Skeletal muscle tissue (tissue), 4 donors: ENCODE data around the gene ANKS1B. TPM values are rescaled to one million over a fixed set of nuclear protein-coding genes. Genes with fewer than 3 reads are reported as not detected.
A peak's percentile ranks its signal among the peaks of the same experiment; 100 is the strongest.

Source experiments
- H3K27ac ChIP-seq: one replicate; pipeline ENCODE4 v1.7.0; 2013; ENCODE audit warnings: mild to moderate bottlenecking, low read depth, low read length, inconsistent platforms
- H3K27me3 ChIP-seq, 3 donors: one replicate each; pipeline ENCODE4 v1.7.0; 2013; ENCODE audit warnings: low read length in 3 of 3; ENCODE audit not compliant: control insufficient read depth in 3 of 3, insufficient read depth in 3 of 3
- H3K36me3 ChIP-seq, 3 donors: one replicate each; pipeline ENCODE4 v1.7.0; 2013; ENCODE audit warnings: low read length in 3 of 3; ENCODE audit not compliant: control insufficient read depth in 3 of 3, insufficient read depth in 3 of 3
- H3K4me1 ChIP-seq, 3 donors: one replicate each; pipeline ENCODE4 v1.7.0; 2013; ENCODE audit warnings: low read length in 3 of 3, mild to moderate bottlenecking in 3 of 3; ENCODE audit not compliant: control insufficient read depth in 3 of 3, insufficient read depth in 3 of 3
- H3K4me3 ChIP-seq, 3 donors: one replicate each; pipeline ENCODE4 v1.7.0; 2013; ENCODE audit warnings: low read length in 3 of 3
- H3K9ac ChIP-seq, 3 donors: one replicate each; pipeline ENCODE4 v1.7.0; 2013; ENCODE audit warnings: low read length in 3 of 3, mild to moderate bottlenecking in 3 of 3, moderate library complexity in 2 of 3, low read depth in 1 of 3
- H3K9me3 ChIP-seq, 3 donors: one replicate each; pipeline ENCODE4 v1.7.0; 2013; ENCODE audit warnings: low read length in 3 of 3; ENCODE audit not compliant: control insufficient read depth in 3 of 3
- total RNA-seq: library from RNA; depleted of rRNA; stranded (reverse); fragments of >200 nt; gene quantifications from one replicate; pipeline ENCODE4 v1.2.3, GENCODE V29; 2014
- donor health status: Osteomylitis.

The ANKS1B gene
- total RNA-seq, 1 donor from 2014 or later = 10.4 TPM

DNA sequence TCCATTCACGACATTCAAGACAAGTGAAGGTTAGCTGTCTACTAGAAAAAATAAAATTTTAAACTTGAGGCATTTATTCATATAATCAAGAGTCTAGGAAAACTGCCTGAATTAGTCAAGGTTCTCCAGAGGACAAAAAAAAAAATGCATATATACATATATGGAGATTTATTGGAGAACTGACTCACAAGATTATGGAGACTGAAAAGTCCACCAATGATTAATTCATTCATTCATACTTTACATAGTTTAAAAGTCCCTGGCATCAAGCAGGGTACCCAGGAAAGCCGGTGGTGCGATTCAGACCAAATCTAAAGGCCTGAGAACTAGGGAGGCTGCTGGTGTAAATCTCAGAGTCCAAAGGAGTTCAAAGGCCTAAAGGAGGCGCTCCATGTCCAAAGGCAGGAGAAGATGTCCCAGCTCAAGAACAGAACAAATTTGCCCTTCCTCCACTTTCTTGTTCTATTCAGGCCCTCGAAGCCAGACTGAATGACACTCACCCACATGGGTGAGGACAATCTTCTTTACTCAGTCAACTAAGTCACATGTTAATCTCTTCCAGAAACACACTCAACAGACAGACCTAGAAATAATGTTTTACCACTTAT, 64.3 kb downstream of the ANKS1B start:
- no peak overlapping the region for H3K9ac ChIP-seq
- no peaks in the 10 kb centered on the region for H3K4me1 ChIP-seq
- no peak overlapping the region for H3K27ac ChIP-seq
- H3K9me3 ChIP-seq = no peaks in the 10 kb centered on the region
- H3K36me3 ChIP-seq = no peaks in the 10 kb centered on the region
- H3K4me3 ChIP-seq = no peak overlapping the region
- H3K27me3 ChIP-seq = no peaks in the 10 kb centered on the region

- Histone ChIP-seq H3K9ac (no peak overlapping the region), H3K27ac (no peak overlapping the region), H3K36me3 (no peaks in the 10 kb centered on the region), H3K4me1 (no peaks in the 10 kb centered on the region), H3K27me3 (no peaks in the 10 kb centered on the region), H3K9me3 (no peaks in the 10 kb centered on the region), H3K4me3 (no peak overlapping the region)
Measured at GRCh38 chr12:99917711-99918402, 66.9 kb downstream of the ANKS1B start.

DNA sequence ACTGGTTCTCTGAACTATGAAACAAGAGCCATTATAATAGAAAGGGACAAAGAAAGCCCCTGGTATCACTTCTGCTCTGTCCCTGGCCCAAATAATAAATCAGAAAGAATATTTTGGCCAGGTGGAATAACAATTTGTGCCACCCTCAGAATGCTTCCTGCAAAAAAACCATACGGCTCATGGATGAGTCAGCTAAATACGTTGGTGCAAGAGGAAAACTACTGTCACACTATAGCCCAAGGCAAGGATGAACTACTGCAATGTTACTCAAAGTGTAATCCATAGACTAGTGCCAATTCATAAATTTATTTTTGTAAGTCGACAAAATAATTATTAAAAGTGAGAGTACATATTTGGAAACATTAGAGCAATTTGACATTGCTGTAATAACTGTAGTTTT, 68.2 kb downstream of the ANKS1B start:
- Histone ChIP-seq H3K36me3 (no peaks in the 10 kb centered on the region), H3K27ac (no peak overlapping the region), H3K4me1 (no peaks in the 10 kb centered on the region), H3K27me3 (no peaks in the 10 kb centered on the region), H3K4me3 (no peak overlapping the region), H3K9me3 (no peaks in the 10 kb centered on the region), H3K9ac (no peak overlapping the region)

DNA sequence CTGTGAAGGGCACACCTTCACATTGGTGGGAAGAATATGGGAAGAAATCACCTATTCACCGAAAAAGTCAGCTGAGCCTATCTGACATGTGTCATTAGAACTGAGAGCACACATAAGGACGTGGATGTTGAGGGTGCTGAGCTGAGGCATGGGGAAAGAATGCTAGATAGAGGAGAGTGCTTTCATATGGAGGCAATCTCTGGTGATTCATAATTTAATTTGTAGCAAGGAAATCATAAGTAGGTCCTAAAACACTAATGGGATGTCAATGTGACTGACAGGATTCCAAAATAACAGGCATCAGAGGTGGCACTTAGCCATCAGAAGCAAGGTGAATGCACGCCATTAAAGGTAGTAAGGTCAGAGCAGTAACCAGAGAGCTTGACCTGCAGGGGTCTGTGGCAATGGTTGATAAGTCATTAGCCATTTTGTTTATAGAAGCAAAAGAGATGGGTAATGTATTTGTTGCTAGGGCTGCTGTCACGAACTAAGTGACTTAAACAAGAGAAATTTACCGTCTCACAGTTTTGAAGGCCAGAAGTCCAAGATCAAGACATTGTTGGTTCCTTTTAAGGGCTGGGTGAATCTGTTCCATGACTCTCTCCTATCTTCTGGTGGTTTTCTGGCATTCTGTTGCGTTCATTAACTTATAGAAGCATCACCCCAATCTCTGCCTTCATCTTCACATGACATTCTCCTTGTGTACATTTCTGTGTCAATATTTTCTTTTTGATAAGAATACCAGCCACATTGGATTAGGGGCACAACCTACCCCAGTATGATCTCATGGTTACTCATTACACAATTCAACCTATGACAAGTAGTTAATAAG, 69.3 kb downstream of the ANKS1B start:
- H3K4me3 ChIP-seq = no peak overlapping the region
- H3K9ac ChIP-seq = no peak overlapping the region
- H3K9me3 ChIP-seq = no peaks in the 10 kb centered on the region
- no peaks in the 10 kb centered on the region for H3K27me3 ChIP-seq
- H3K27ac ChIP-seq = no peak overlapping the region
- no peaks in the 10 kb centered on the region for H3K36me3 ChIP-seq
- no peaks in the 10 kb centered on the region for H3K4me1 ChIP-seq

GRCh38 chr12:99914206-99914605, 70.5 kb downstream of the ANKS1B start:
- Histone ChIP-seq H3K27ac (no peak overlapping the region), H3K36me3 (no peaks in the 10 kb centered on the region), H3K9ac (no peak overlapping the region), H3K9me3 (no peaks in the 10 kb centered on the region), H3K4me1 (no peaks in the 10 kb centered on the region), H3K4me3 (no peak overlapping the region), H3K27me3 (no peaks in the 10 kb centered on the region)

DNA sequence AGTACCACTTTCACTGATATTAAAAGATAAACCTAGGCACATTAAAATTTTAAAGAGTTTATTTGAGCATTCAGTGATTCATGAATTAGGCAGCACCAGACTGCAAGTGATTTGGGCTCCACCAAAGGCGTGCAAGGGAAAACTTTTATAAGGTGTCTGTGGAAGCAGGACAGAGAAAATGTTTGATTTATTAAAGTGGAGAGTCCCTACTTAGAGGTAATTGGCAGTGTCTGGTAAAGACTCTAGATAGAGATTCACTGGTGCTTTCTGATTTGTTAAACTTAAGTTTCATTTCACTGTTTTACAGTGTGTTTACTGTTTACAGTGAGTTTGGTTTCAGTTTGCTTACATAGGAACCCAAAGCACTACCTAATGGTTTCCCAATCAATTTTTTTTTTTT, 72.8 kb downstream of the ANKS1B start:
- Histone ChIP-seq H3K27me3 (no peaks in the 10 kb centered on the region), H3K4me1 (no peaks in the 10 kb centered on the region), H3K9ac (peak overlapping the region in 1 of 3 donors; percentile 35), H3K9me3 (no peaks in the 10 kb centered on the region), H3K36me3 (no peaks in the 10 kb centered on the region), H3K4me3 (peak overlapping the region in 2 of 3 donors; percentile 21 to 25), H3K27ac (peak overlapping the region; percentile 70)

GRCh38 chr12:99911081-99911480, 73.7 kb downstream of the ANKS1B start:
- Histone ChIP-seq H3K36me3 (no peaks in the 10 kb centered on the region), H3K27ac (peak overlapping the region; percentile 70), H3K27me3 (no peaks in the 10 kb centered on the region), H3K4me3 (peak overlapping the region in 2 of 3 donors; percentile 9 to 54), H3K9ac (peak overlapping the region; percentile 0 to 73 (median 34)), H3K9me3 (no peaks in the 10 kb centered on the region), H3K4me1 (no peaks in the 10 kb centered on the region)

GRCh38 chr12:99910342-99910741, 74.4 kb downstream of the ANKS1B start:
- H3K4me3 ChIP-seq = peak overlapping the region in 1 of 3 donors; percentile 18
- H3K9ac ChIP-seq = peak overlapping the region in 1 of 3 donors; percentile 0
- H3K27me3 ChIP-seq = no peaks in the 10 kb centered on the region
- peak overlapping the region; percentile 70 for H3K27ac ChIP-seq
- H3K9me3 ChIP-seq = no peaks in the 10 kb centered on the region
- H3K4me1 ChIP-seq = no peaks in the 10 kb centered on the region
- no peaks in the 10 kb centered on the region for H3K36me3 ChIP-seq

DNA sequence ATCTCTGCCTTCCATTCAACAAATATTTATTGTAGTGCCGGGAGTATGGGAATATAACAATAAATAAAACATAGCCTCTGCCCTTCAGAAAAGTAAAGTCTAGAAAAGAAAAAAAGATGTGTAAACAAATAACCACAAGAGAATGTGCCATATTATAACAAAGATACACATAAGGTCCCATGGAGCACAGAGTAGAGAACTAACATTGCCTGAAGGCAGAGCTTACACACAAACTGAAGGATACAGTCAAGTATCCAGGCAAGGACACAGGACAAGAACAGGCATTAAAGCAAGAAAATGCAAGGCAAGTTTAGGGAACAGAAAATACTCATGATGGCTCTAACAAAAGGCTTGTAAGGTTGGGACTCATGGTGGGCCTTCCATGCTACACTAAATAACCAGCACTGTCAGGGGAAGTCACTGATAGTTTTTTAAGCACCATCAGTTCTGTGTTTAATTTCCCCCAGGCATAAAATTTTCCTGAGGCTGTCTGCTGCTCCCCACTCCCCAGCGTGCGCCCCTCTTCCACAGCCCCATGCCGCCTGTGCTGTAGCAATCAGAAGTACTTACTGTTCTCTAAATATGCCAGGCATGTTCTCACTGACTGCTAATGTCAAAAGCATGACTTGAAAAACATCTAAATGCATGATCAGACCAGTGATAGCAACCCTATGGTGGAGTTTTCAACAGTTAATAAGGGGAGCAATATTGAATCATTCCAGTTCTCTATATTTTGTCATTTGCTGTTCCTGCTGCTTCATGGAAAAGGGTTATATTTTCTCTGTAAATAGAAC, 77.8 kb downstream of the ANKS1B start:
- no peaks in the 10 kb centered on the region for H3K36me3 ChIP-seq
- H3K4me1 ChIP-seq = no peaks in the 10 kb centered on the region
- H3K27me3 ChIP-seq = no peaks in the 10 kb centered on the region
- no peak overlapping the region for H3K27ac ChIP-seq
- no peak overlapping the region for H3K9ac ChIP-seq
- H3K4me3 ChIP-seq = no peak overlapping the region
- H3K9me3 ChIP-seq = no peaks in the 10 kb centered on the region
